Liver (tissue), 9 donors: ENCODE data around the gene CYP8B1. TPM values are rescaled to one million over a fixed set of nuclear protein-coding genes. Genes with fewer than 3 reads are reported as not detected.

ENCODE experiments used
- DNase-seq: peaks from one replicate; pipeline ENCODE4 v3.0.0-alpha.2; 2017; ENCODE audit warnings: low spot score
- H3K27ac ChIP-seq, 2 donors: one replicate each; pipeline ENCODE4 v1.7.0; 2013; ENCODE audit warnings: inconsistent platforms in 2 of 2, low read length in 2 of 2, control low read depth in 1 of 2, low read depth in 1 of 2, mild to moderate bottlenecking in 1 of 2
- H3K27me3 ChIP-seq, 4 donors: one replicate each; pipeline versions ENCODE4 v1.6.1 to v1.7.0; 2013; ENCODE audit warnings: low read length in 3 of 4, inconsistent platforms in 1 of 4, mild to moderate bottlenecking in 1 of 4, moderate library complexity in 1 of 4; ENCODE audit not compliant: control insufficient read depth in 4 of 4, insufficient read depth in 4 of 4
- H3K36me3 ChIP-seq, 4 donors: one replicate each; pipeline versions ENCODE4 v1.6.1 to v1.7.0; 2013; ENCODE audit warnings: low read length in 3 of 4, mild to moderate bottlenecking in 3 of 4, low read depth in 1 of 4, moderate library complexity in 1 of 4; ENCODE audit not compliant: control insufficient read depth in 4 of 4, insufficient read depth in 3 of 4
- H3K4me1 ChIP-seq, 4 donors: one replicate each; pipeline versions ENCODE4 v1.6.1 to v1.7.0; 2013; ENCODE audit warnings: low read length in 3 of 4, mild to moderate bottlenecking in 3 of 4, moderate library complexity in 1 of 4; ENCODE audit not compliant: control insufficient read depth in 4 of 4, insufficient read depth in 4 of 4
- H3K4me3 ChIP-seq, 3 donors: one replicate each; pipeline versions ENCODE4 v1.6.1 to v1.7.0; 2013; ENCODE audit warnings: low read length in 3 of 3, control low read depth in 1 of 3, low read depth in 1 of 3, mild to moderate bottlenecking in 1 of 3
- H3K9ac ChIP-seq, 2 donors: one replicate each; pipeline ENCODE4 v1.7.0; 2013; ENCODE audit warnings: low read length in 2 of 2, mild to moderate bottlenecking in 2 of 2, moderate library complexity in 2 of 2, control low read depth in 1 of 2, low read depth in 1 of 2
- H3K9me3 ChIP-seq, 4 donors: one replicate each; pipeline versions ENCODE4 v1.6.1 to v1.7.0; 2013; ENCODE audit warnings: low read length in 3 of 4; ENCODE audit not compliant: control insufficient read depth in 4 of 4
- EGR1 ChIP-seq, 2 donors: IDR thresholded peaks; 2 replicates each; pipeline ENCODE4 v1.6.1; 2016 to 2018; ENCODE audit warnings: antibody characterized with exemption in 2 of 2, low read depth in 2 of 2
- FOXA1 ChIP-seq: IDR thresholded peaks from 2 replicates; pipeline ENCODE4 v1.6.1; 2016; ENCODE audit warnings: antibody characterized with exemption
- FOXA2 ChIP-seq: IDR thresholded peaks from 2 replicates; pipeline ENCODE4 v1.6.1; 2016; ENCODE audit warnings: antibody characterized with exemption
- GABPA ChIP-seq, 2 donors: IDR thresholded peaks in 1 of 2; conservative IDR thresholded peaks in 1 of 2; 2 replicates each; pipeline ENCODE4 v1.6.1; 2016; ENCODE audit warnings: antibody characterized with exemption in 2 of 2, mild to moderate bottlenecking in 1 of 2, moderate library complexity in 1 of 2
- HNF4A ChIP-seq, 2 donors: conservative IDR thresholded peaks; 2 replicates each; pipeline ENCODE4 v1.6.1; 2016; ENCODE audit warnings: antibody characterized with exemption in 2 of 2, mild to moderate bottlenecking in 2 of 2
- HNF4G ChIP-seq: IDR thresholded peaks from 2 replicates; pipeline ENCODE4 v1.6.1; 2016; ENCODE audit warnings: antibody characterized with exemption
- JUND ChIP-seq, 2 donors: IDR thresholded peaks; 2 replicates each; pipeline ENCODE4 v1.6.1; 2016; ENCODE audit warnings: antibody characterized with exemption in 2 of 2
- NR2F2 ChIP-seq: IDR thresholded peaks from 2 replicates; pipeline ENCODE4 v1.6.1; 2016; ENCODE audit warnings: antibody characterized with exemption
- RAD21 ChIP-seq, 2 donors: IDR thresholded peaks; 2 replicates each; pipeline ENCODE4 v1.6.1; 2016; ENCODE audit warnings: antibody characterized with exemption in 2 of 2, mild to moderate bottlenecking in 2 of 2
- RXRA ChIP-seq, 2 donors: IDR thresholded peaks; 2 replicates each; pipeline ENCODE4 v1.6.1; 2017 to 2018; ENCODE audit warnings: antibody characterized with exemption in 2 of 2, mild to moderate bottlenecking in 1 of 2
- SP1 ChIP-seq: IDR thresholded peaks from 2 replicates; pipeline ENCODE4 v1.6.1; 2018; ENCODE audit warnings: antibody characterized with exemption, mild to moderate bottlenecking
- TAF1 ChIP-seq: conservative IDR thresholded peaks from 2 replicates; pipeline ENCODE4 v1.6.1; 2016; ENCODE audit warnings: antibody characterized with exemption, mild to moderate bottlenecking
- YY1 ChIP-seq: IDR thresholded peaks from 2 replicates; pipeline ENCODE4 v1.6.1; 2016; ENCODE audit warnings: antibody characterized with exemption, mild to moderate bottlenecking
- WGBS: extraction: QIAGEN DNeasy Blood & Tissue Kit; methylation state at CpG from one replicate; pipeline ENCODE4 v1.1.7; 2013; 5-methylcytosine and 5-hydroxymethylcytosine counted together
- polyA plus RNA-seq, 2 donors: library from polyadenylated mRNA; stranded (reverse) in 1 of 2; unstranded in 1 of 2; fragments of 200-250 nt in 1 of 2; fragments of >200 nt in 1 of 2; fragmentation: Nextera tagmentation in 1 of 2; extraction: Ambion mirVana in 1 of 2; gene quantifications; one replicate each; pipeline versions ENCODE4 v1.2.1 to v1.2.3, GENCODE V29; 2013 to 2015
- total RNA-seq, 2 donors: library from RNA; depleted of rRNA; stranded (reverse); fragments of >200 nt; gene quantifications; one replicate each; pipeline ENCODE4 v1.2.3, GENCODE V29; 2014
- TF ChIP-seq, protein P1 (sequence below): IDR thresholded peaks from 2 replicates; pipeline ENCODE4 v1.6.1; 2016; ENCODE audit warnings: antibody characterized with exemption, mild to moderate bottlenecking
- TF ChIP-seq, protein P2 (sequence below): IDR thresholded peaks from 2 replicates; pipeline ENCODE4 v1.6.1; 2016; ENCODE audit warnings: antibody characterized with exemption
- TF ChIP-seq, protein P3 (sequence below): IDR thresholded peaks from 2 replicates; pipeline ENCODE4 v1.6.1; 2016; ENCODE audit warnings: antibody characterized with exemption
- TF ChIP-seq, protein P4 (sequence below): fragments of 150-350 bp; IDR thresholded peaks from 2 replicates; pipeline ENCODE4 v1.5.1; 2017; ENCODE audit warnings: improper control_type of control experiment, low read depth, low read length; ENCODE audit not compliant: missing input control
- TF ChIP-seq, protein P5 (sequence below): IDR thresholded peaks from 2 replicates; pipeline ENCODE4 v1.6.1; 2016; ENCODE audit warnings: antibody characterized with exemption
- donor health status: healthy.
- donor health status: healthy.
- donor health status: healthy.
- donor health status: healthy.
- donor health status: healthy.

CYP8B1 gene
- total and polyA plus RNA-seq, 4 donors, result 21.2 to 490 (median 223) TPM

DNA sequence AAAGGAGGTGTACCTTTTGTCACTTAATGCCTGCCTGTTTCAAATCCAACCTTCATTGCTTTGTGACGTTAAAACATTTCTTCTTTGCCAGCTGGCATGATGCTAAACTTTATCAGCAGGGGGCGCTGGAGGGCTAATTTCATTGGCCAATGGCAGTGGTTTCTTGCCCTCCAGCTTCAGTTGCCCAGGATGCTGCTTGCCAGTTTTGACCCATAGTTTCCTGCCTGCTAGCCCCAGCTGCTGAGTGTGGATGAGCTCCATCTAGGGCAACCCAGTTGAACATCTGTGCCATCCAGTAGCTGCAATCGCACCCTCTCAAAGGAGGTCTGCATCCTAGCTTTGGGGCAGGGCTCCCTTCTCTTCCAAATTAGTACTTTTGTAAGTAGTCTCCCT, 44.4 kb downstream of the CYP8B1 start:
- DNase-seq, result peak; percentile 90
- H3K27ac ChIP-seq, result peak overlapping the region; percentile 34 to 48
- peak; percentile 92 to 97 for TF ChIP-seq RAD21 (IDR thresholded peaks at IDR 0.05)
- TF ChIP-seq, protein P1, sequence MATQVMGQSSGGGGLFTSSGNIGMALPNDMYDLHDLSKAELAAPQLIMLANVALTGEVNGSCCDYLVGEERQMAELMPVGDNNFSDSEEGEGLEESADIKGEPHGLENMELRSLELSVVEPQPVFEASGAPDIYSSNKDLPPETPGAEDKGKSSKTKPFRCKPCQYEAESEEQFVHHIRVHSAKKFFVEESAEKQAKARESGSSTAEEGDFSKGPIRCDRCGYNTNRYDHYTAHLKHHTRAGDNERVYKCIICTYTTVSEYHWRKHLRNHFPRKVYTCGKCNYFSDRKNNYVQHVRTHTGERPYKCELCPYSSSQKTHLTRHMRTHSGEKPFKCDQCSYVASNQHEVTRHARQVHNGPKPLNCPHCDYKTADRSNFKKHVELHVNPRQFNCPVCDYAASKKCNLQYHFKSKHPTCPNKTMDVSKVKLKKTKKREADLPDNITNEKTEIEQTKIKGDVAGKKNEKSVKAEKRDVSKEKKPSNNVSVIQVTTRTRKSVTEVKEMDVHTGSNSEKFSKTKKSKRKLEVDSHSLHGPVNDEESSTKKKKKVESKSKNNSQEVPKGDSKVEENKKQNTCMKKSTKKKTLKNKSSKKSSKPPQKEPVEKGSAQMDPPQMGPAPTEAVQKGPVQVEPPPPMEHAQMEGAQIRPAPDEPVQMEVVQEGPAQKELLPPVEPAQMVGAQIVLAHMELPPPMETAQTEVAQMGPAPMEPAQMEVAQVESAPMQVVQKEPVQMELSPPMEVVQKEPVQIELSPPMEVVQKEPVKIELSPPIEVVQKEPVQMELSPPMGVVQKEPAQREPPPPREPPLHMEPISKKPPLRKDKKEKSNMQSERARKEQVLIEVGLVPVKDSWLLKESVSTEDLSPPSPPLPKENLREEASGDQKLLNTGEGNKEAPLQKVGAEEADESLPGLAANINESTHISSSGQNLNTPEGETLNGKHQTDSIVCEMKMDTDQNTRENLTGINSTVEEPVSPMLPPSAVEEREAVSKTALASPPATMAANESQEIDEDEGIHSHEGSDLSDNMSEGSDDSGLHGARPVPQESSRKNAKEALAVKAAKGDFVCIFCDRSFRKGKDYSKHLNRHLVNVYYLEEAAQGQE, result no peak
- TF ChIP-seq, protein P2, sequence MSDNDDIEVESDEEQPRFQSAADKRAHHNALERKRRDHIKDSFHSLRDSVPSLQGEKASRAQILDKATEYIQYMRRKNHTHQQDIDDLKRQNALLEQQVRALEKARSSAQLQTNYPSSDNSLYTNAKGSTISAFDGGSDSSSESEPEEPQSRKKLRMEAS, result peak; percentile 12
- no peak for TF ChIP-seq EGR1 (IDR thresholded peaks at IDR 0.05; ENCODE audit: low read depth in 2 of 2)
- TF ChIP-seq GABPA (IDR thresholded peaks at IDR 0.05 in 1 of 2, conservative IDR thresholded peaks at IDR 0.05 in 1 of 2), result peak in 1 of 2 donors; percentile 20
- no peak for TF ChIP-seq TAF1
- TF ChIP-seq FOXA2, result no peak
- no peak for TF ChIP-seq NR2F2
- TF ChIP-seq, protein P3, sequence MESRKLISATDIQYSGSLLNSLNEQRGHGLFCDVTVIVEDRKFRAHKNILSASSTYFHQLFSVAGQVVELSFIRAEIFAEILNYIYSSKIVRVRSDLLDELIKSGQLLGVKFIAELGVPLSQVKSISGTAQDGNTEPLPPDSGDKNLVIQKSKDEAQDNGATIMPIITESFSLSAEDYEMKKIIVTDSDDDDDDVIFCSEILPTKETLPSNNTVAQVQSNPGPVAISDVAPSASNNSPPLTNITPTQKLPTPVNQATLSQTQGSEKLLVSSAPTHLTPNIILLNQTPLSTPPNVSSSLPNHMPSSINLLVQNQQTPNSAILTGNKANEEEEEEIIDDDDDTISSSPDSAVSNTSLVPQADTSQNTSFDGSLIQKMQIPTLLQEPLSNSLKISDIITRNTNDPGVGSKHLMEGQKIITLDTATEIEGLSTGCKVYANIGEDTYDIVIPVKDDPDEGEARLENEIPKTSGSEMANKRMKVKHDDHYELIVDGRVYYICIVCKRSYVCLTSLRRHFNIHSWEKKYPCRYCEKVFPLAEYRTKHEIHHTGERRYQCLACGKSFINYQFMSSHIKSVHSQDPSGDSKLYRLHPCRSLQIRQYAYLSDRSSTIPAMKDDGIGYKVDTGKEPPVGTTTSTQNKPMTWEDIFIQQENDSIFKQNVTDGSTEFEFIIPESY, result no peak
- TF ChIP-seq, protein P4, sequence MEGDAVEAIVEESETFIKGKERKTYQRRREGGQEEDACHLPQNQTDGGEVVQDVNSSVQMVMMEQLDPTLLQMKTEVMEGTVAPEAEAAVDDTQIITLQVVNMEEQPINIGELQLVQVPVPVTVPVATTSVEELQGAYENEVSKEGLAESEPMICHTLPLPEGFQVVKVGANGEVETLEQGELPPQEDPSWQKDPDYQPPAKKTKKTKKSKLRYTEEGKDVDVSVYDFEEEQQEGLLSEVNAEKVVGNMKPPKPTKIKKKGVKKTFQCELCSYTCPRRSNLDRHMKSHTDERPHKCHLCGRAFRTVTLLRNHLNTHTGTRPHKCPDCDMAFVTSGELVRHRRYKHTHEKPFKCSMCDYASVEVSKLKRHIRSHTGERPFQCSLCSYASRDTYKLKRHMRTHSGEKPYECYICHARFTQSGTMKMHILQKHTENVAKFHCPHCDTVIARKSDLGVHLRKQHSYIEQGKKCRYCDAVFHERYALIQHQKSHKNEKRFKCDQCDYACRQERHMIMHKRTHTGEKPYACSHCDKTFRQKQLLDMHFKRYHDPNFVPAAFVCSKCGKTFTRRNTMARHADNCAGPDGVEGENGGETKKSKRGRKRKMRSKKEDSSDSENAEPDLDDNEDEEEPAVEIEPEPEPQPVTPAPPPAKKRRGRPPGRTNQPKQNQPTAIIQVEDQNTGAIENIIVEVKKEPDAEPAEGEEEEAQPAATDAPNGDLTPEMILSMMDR, result peak; percentile 93
- TF ChIP-seq SP1, result peak; percentile 68
- TF ChIP-seq YY1, result peak; percentile 67
- peak; percentile 48 to 61 for TF ChIP-seq HNF4A (conservative IDR thresholded peaks at IDR 0.05)
- peak; percentile 4 for TF ChIP-seq HNF4G
- peak; percentile 39 to 62 for TF ChIP-seq RXRA (IDR thresholded peaks at IDR 0.05)
- TF ChIP-seq, protein P5, sequence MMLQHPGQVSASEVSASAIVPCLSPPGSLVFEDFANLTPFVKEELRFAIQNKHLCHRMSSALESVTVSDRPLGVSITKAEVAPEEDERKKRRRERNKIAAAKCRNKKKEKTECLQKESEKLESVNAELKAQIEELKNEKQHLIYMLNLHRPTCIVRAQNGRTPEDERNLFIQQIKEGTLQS, result peak; percentile 19
- TF ChIP-seq FOXA1, result no peak
- no peak for TF ChIP-seq JUND (IDR thresholded peaks at IDR 0.05)
- H3K27me3 ChIP-seq, result no peaks in the 10 kb centered on the region
- H3K4me1 ChIP-seq, result peaks cover 6 to 44% (median 40%) of the 10 kb centered on the region in 4 donors
- H3K4me3 ChIP-seq, result no peak overlapping the region
- H3K9me3 ChIP-seq, result no peaks in the 10 kb centered on the region
- WGBS, result 11% methylated on average over 3 of the region's 3 CpGs
- peak overlapping the region in 1 of 2 donors; percentile 26 for H3K9ac ChIP-seq
- no peaks in the 10 kb centered on the region for H3K36me3 ChIP-seq
